Fibroblast of lung (primary cell): ENCODE results near the gene FZR1. TPM values are rescaled to one million over a fixed set of nuclear protein-coding genes. Genes with fewer than 3 reads are reported as not detected.

ENCODE experiments used
- DNase-seq, 2 donors: peaks; one replicate each; pipeline versions ENCODE4 v3.0.0 to v3.0.0-alpha.2; 2010; ENCODE audit warnings: low read depth in 2 of 2
- H2AFZ ChIP-seq: 2 replicates; pipeline ENCODE4 v1.5.1; 2012; ENCODE audit warnings: low read length, control low read depth, inconsistent platforms
- H3K27ac ChIP-seq: 2 replicates; pipeline ENCODE4 v1.5.1; 2011; ENCODE audit warnings: low read length, control low read depth; ENCODE audit not compliant: insufficient read depth
- H3K27me3 ChIP-seq: 2 replicates; pipeline ENCODE4 v1.5.1; 2011; ENCODE audit warnings: mild to moderate bottlenecking, low read length; ENCODE audit not compliant: control insufficient read depth, insufficient read depth
- H3K36me3 ChIP-seq: 2 replicates; pipeline ENCODE4 v1.5.1; 2011; ENCODE audit warnings: low read length; ENCODE audit not compliant: control insufficient read depth, insufficient read depth
- H3K4me1 ChIP-seq: 2 replicates; pipeline ENCODE4 v1.5.1; 2011; ENCODE audit warnings: low read length; ENCODE audit not compliant: control insufficient read depth, insufficient read depth; ENCODE audit errors: extremely low read depth
- H3K4me2 ChIP-seq: 2 replicates; pipeline ENCODE4 v1.5.1; 2011; ENCODE audit warnings: low read length, control low read depth; ENCODE audit not compliant: insufficient read depth; ENCODE audit errors: extremely low read depth
- H3K4me3 ChIP-seq, 4 experiments: fragments of 200-600 bp in 1 of 4; sonication (generic) in 1 of 4; replicated peaks in 1 of 4; 2 replicates each; pipeline ENCODE4 v1.5.1; 2011 to 2016; ENCODE audit warnings: low read length in 4 of 4, low read depth in 3 of 4, mild to moderate bottlenecking in 3 of 4, control low read depth in 2 of 4, inconsistent platforms in 1 of 4, mixed read lengths in 1 of 4; ENCODE audit not compliant: insufficient read depth in 1 of 4; ENCODE audit errors: control extremely low read depth in 1 of 4
- H3K79me2 ChIP-seq: 2 replicates; pipeline ENCODE4 v1.5.1; 2012; ENCODE audit warnings: mild to moderate bottlenecking, low read length, inconsistent platforms; ENCODE audit not compliant: control insufficient read depth, insufficient read depth
- H3K9ac ChIP-seq: 2 replicates; pipeline ENCODE4 v1.5.1; 2011; ENCODE audit warnings: mild to moderate bottlenecking, low read length, control low read depth; ENCODE audit not compliant: insufficient read depth
- H3K9me3 ChIP-seq: 2 replicates; pipeline ENCODE4 v1.5.1; 2012; ENCODE audit warnings: low read depth, low read length; ENCODE audit not compliant: control insufficient read depth, insufficient read depth
- H4K20me1 ChIP-seq: 2 replicates; pipeline ENCODE4 v1.5.1; 2011; ENCODE audit warnings: low read length; ENCODE audit not compliant: control insufficient read depth, insufficient read depth; ENCODE audit errors: extremely low read depth
- CTCF ChIP-seq, 2 donors: IDR thresholded peaks in 1 of 2; conservative IDR thresholded peaks in 1 of 2; 1 replicate in 1 of 2; 2 replicates in 1 of 2; pipeline ENCODE4 v1.5.1; 2011 to 2012; ENCODE audit warnings: low read length in 2 of 2, control low read depth in 1 of 2, inconsistent platforms in 1 of 2, low read depth in 1 of 2, mild to moderate bottlenecking in 1 of 2
- EZH2 ChIP-seq: IDR thresholded peaks from 2 replicates; pipeline ENCODE4 v1.5.1; 2012; ENCODE audit warnings: low read length, control low read depth, mild to moderate bottlenecking; ENCODE audit errors: missing control alignments
- polyA plus RNA-seq, 2 donors: library from polyadenylated mRNA; depleted of rRNA in 1 of 2; stranded (reverse) in 1 of 2; unstranded in 1 of 2; fragments of >200 nt; gene quantifications; 2 replicates each; pipeline ENCODE4 v1.2.1, GENCODE V29; 2011 to 2012; ENCODE audit warnings: missing spikeins in 1 of 2
- total RNA-seq: library from RNA; depleted of rRNA; stranded (reverse); fragments of >200 nt; gene quantifications from 2 replicates; pipeline ENCODE4 v1.2.1, GENCODE V29; 2014

Gene FZR1
- total and polyA plus RNA-seq, 2 donors (not counting 1 experiment from before 2014, with no cell fraction given), result 15.0 to 38.0 TPM

- Histone ChIP-seq H4K20me1 (no peaks in the 10 kb centered on the region), H3K79me2 (no peaks in the 10 kb centered on the region), H3K4me1 (peaks cover 3% of the 10 kb centered on the region), H3K4me3 (no peak overlapping the region), H3K9ac (no peak overlapping the region), H2AFZ (no peak overlapping the region), H3K27me3 (no peaks in the 10 kb centered on the region), H3K9me3 (no peaks in the 10 kb centered on the region), H3K27ac (no peak overlapping the region), H3K36me3 (no peaks in the 10 kb centered on the region), H3K4me2 (no peak overlapping the region)
- TF ChIP-seq CTCF (conservative IDR thresholded peaks at IDR 0.05 in 1 of 2, IDR thresholded peaks at IDR 0.05 in 1 of 2; ENCODE audit: low read depth in 1 of 2, low read length in 2 of 2) (no peak), EZH2 (no peak)
- DNase-seq, result no peak
Measured at GRCh38 chr19:3474614-3475013, 31.5 kb upstream of the FZR1 start.

- no peaks in the 10 kb centered on the region for H3K9me3 ChIP-seq
- no peaks in the 10 kb centered on the region for H4K20me1 ChIP-seq
- no peak overlapping the region for H2AFZ ChIP-seq
- H3K4me3 ChIP-seq, result no peak overlapping the region
- no peaks in the 10 kb centered on the region for H3K36me3 ChIP-seq
- peaks cover 3% of the 10 kb centered on the region for H3K4me1 ChIP-seq
- no peak overlapping the region for H3K4me2 ChIP-seq
- H3K79me2 ChIP-seq, result no peaks in the 10 kb centered on the region
- H3K9ac ChIP-seq, result no peak overlapping the region
- H3K27ac ChIP-seq, result no peak overlapping the region
- TF ChIP-seq EZH2 (no peak), CTCF (conservative IDR thresholded peaks at IDR 0.05 in 1 of 2, IDR thresholded peaks at IDR 0.05 in 1 of 2; ENCODE audit: low read depth in 1 of 2, low read length in 2 of 2) (no peak)
- no peaks in the 10 kb centered on the region for H3K27me3 ChIP-seq
- DNase-seq, result no peak
Measured at GRCh38 chr19:3475449-3475848, 30.7 kb upstream of the FZR1 start.

GRCh38 chr19:3476830-3477229, 29.3 kb upstream of the FZR1 start:
- no peak for TF ChIP-seq EZH2
- no peak for TF ChIP-seq CTCF (conservative IDR thresholded peaks at IDR 0.05 in 1 of 2, IDR thresholded peaks at IDR 0.05 in 1 of 2; ENCODE audit: low read depth in 1 of 2, low read length in 2 of 2)
- Histone ChIP-seq H3K4me3 (no peak overlapping the region), H3K9me3 (no peaks in the 10 kb centered on the region), H4K20me1 (no peaks in the 10 kb centered on the region), H3K4me2 (no peak overlapping the region), H3K27me3 (peaks cover 6% of the 10 kb centered on the region), H3K27ac (no peak overlapping the region), H3K9ac (no peak overlapping the region), H3K79me2 (no peaks in the 10 kb centered on the region), H2AFZ (no peak overlapping the region), H3K36me3 (no peaks in the 10 kb centered on the region), H3K4me1 (peaks cover 3% of the 10 kb centered on the region)
- DNase-seq, result no peak
